ENCODE measurements around the gene JAK1. TPM values are rescaled to one million over a fixed set of nuclear protein-coding genes. Genes with fewer than 3 reads are reported as not detected.

The JAK1 gene
- total RNA-seq, 1 donor from 2014 or later = 152 TPM

GRCh38 chr1:64848803-64849202 is 117.5 kb downstream of the JAK1 start:
- H3K4me3 ChIP-seq = no peak overlapping the region
- H3K27ac ChIP-seq = no peak overlapping the region
- no peaks in the 10 kb centered on the region for H3K27me3 ChIP-seq
- H3K9me3 ChIP-seq = no peaks in the 10 kb centered on the region
- no peaks in the 10 kb centered on the region for H3K4me1 ChIP-seq
- intact Hi-C loops (cut with DNase I) = no loop called here
- no peak for TF ChIP-seq CTCF (IDR thresholded peaks at IDR 0.05)
- DNase-seq (no peak), ATAC-seq (no peak)
- peaks cover 98% of the 10 kb centered on the region for H3K36me3 ChIP-seq

- intact Hi-C loops (cut with DNase I) = no loop called here
- Histone ChIP-seq H3K36me3 (peaks cover 98% of the 10 kb centered on the region), H3K4me3 (no peak overlapping the region), H3K27me3 (no peaks in the 10 kb centered on the region), H3K9me3 (no peaks in the 10 kb centered on the region), H3K4me1 (no peaks in the 10 kb centered on the region), H3K27ac (no peak overlapping the region)
- no peak for DNase-seq
- no peak for TF ChIP-seq CTCF (IDR thresholded peaks at IDR 0.05)
- ATAC-seq = no peak
Observed at GRCh38 chr1:64848136-64848535, 118.2 kb downstream of the JAK1 start.

- no peak for TF ChIP-seq CTCF (IDR thresholded peaks at IDR 0.05)
- Histone ChIP-seq H3K36me3 (peaks cover 98% of the 10 kb centered on the region), H3K4me3 (no peak overlapping the region), H3K4me1 (no peaks in the 10 kb centered on the region), H3K9me3 (no peaks in the 10 kb centered on the region), H3K27me3 (no peaks in the 10 kb centered on the region), H3K27ac (no peak overlapping the region)
- no peak for ATAC-seq
- DNase-seq = no peak
- intact Hi-C loops (cut with DNase I) = no loop called here
Observed at GRCh38 chr1:64847666-64848065, 118.7 kb downstream of the JAK1 start.

GRCh38 chr1:64846573-64847430 is 119.5 kb downstream of the JAK1 start:
- DNase-seq = no peak
- Histone ChIP-seq H3K27ac (no peak overlapping the region), H3K9me3 (no peaks in the 10 kb centered on the region), H3K4me3 (no peak overlapping the region), H3K36me3 (peaks cover 93% of the 10 kb centered on the region), H3K27me3 (no peaks in the 10 kb centered on the region), H3K4me1 (no peaks in the 10 kb centered on the region)
- TF ChIP-seq CTCF (IDR thresholded peaks at IDR 0.05) = no peak
- ATAC-seq = no peak
- intact Hi-C loops (cut with DNase I) = no loop called here

GRCh38 chr1:64845831-64846425 is 120.4 kb downstream of the JAK1 start:
- no peak overlapping the region for H3K27ac ChIP-seq
- intact Hi-C loops (cut with DNase I) = no loop called here
- H3K27me3 ChIP-seq = no peaks in the 10 kb centered on the region
- no peak overlapping the region for H3K4me3 ChIP-seq
- ATAC-seq = no peak
- no peaks in the 10 kb centered on the region for H3K9me3 ChIP-seq
- no peak for DNase-seq
- H3K4me1 ChIP-seq = no peaks in the 10 kb centered on the region
- peaks cover 93% of the 10 kb centered on the region for H3K36me3 ChIP-seq
- no peak for TF ChIP-seq CTCF (IDR thresholded peaks at IDR 0.05)
